HL-60 (cell line): ENCODE data around the gene SMARCA2.

Experiments used
- POLR2AphosphoS5 ChIP-seq: IDR thresholded peaks from 2 replicates; pipeline ENCODE4 v1.6.1; 2012; ENCODE audit warnings: low read depth
- TF ChIP-seq, protein P1 (sequence below): IDR thresholded peaks from one replicate; pipeline ENCODE4 v1.5.1; 2011; ENCODE audit warnings: low read length, control low read depth, inconsistent platforms; ENCODE audit not compliant: insufficient read depth

DNA sequence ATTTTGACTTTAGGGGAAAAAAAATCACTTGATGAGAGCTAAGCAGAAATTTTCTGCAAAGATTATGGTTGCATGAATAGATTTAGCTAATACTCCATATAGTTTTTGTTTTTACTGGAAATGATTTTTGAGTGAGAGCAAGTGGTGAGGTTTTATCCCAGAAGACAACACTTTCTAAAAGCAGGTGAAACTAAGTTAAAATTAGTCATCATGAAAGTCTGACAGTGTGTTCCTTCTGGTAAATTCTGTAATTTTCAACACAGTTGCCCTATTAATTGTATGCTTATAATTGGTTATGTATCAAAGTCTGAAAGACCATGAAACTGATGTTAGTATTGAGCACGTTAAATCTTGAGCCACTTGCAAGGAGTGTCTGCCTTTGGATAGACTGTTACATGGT lies 91.5 kb downstream of the SMARCA2 start:
- TF ChIP-seq, protein P1, sequence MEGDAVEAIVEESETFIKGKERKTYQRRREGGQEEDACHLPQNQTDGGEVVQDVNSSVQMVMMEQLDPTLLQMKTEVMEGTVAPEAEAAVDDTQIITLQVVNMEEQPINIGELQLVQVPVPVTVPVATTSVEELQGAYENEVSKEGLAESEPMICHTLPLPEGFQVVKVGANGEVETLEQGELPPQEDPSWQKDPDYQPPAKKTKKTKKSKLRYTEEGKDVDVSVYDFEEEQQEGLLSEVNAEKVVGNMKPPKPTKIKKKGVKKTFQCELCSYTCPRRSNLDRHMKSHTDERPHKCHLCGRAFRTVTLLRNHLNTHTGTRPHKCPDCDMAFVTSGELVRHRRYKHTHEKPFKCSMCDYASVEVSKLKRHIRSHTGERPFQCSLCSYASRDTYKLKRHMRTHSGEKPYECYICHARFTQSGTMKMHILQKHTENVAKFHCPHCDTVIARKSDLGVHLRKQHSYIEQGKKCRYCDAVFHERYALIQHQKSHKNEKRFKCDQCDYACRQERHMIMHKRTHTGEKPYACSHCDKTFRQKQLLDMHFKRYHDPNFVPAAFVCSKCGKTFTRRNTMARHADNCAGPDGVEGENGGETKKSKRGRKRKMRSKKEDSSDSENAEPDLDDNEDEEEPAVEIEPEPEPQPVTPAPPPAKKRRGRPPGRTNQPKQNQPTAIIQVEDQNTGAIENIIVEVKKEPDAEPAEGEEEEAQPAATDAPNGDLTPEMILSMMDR = no peak
- no peak for TF ChIP-seq POLR2AphosphoS5
